HCT116 (cell line): ENCODE measurements around the gene R3HDM4.

Experiments
- CEBPB ChIP-seq: IDR thresholded peaks from 2 replicates; pipeline ENCODE4 v1.6.1; 2012; ENCODE audit warnings: low read depth
- CTCF ChIP-seq, 3 experiments: fragments of 200-600 bp in 1 of 3; sonication (generic) in 1 of 3; IDR thresholded peaks in 2 of 3; conservative IDR thresholded peaks in 1 of 3; 2 replicates each; pipeline ENCODE4 v1.5.1; 2012 to 2017; ENCODE audit warnings: low read depth in 2 of 3, low read length in 2 of 3, antibody characterized with exemption in 1 of 3, borderline replicate concordance in 1 of 3, control low read depth in 1 of 3, mild to moderate bottlenecking in 1 of 3, mixed read lengths in 1 of 3, mixed run types in 1 of 3, moderate library complexity in 1 of 3; ENCODE audit not compliant: insufficient read depth in 1 of 3
- EGR1 ChIP-seq: IDR thresholded peaks from 2 replicates; pipeline ENCODE4 v1.6.1; 2012; ENCODE audit warnings: low read depth
- EZH2 ChIP-seq: fragments of 200-600 bp; sonication (generic); IDR thresholded peaks from 2 replicates; pipeline ENCODE4 v1.6.1; 2017; ENCODE audit warnings: antibody characterized with exemption, mixed run types
- POLR2A ChIP-seq: IDR thresholded peaks from 2 replicates; pipeline ENCODE4 v1.7.0; 2011; ENCODE audit warnings: borderline replicate concordance; ENCODE audit not compliant: insufficient read depth, insufficient read length; ENCODE audit errors: extremely low read depth
- POLR2AphosphoS5 ChIP-seq: IDR thresholded peaks from 2 replicates; pipeline ENCODE4 v1.6.1; 2011; ENCODE audit warnings: mild to moderate bottlenecking, low read depth, low read length, moderate library complexity
- TCF7L2 ChIP-seq: IDR thresholded peaks from 2 replicates; pipeline ENCODE4 v1.7.0; 2011; ENCODE audit warnings: borderline replicate concordance, inconsistent platforms; ENCODE audit not compliant: insufficient read depth, insufficient read length; ENCODE audit errors: extremely low read depth
- ZBTB33 ChIP-seq: IDR thresholded peaks from 2 replicates; pipeline ENCODE4 v1.6.1; 2011; ENCODE audit warnings: mild to moderate bottlenecking, low read length, moderate library complexity; ENCODE audit not compliant: insufficient replicate concordance; ENCODE audit errors: extremely low read depth

- TF ChIP-seq CTCF (IDR thresholded peaks at IDR 0.05 in 2 of 3, conservative IDR thresholded peaks at IDR 0.05 in 1 of 3; ENCODE audit: borderline replicate concordance in 1 of 3, insufficient read depth in 1 of 3, low read depth in 2 of 3, low read length in 2 of 3) (no peak), CEBPB (no peak), EGR1 (no peak), POLR2AphosphoS5 (no peak), ZBTB33 (no peak), POLR2A (no peak), EZH2 (no peak), TCF7L2 (no peak)
Observed at GRCh38 chr19:936175-936546, 23.1 kb upstream of the R3HDM4 start.
